ENCODE results near the gene TMEM59L.

The TMEM59L gene

DNA sequence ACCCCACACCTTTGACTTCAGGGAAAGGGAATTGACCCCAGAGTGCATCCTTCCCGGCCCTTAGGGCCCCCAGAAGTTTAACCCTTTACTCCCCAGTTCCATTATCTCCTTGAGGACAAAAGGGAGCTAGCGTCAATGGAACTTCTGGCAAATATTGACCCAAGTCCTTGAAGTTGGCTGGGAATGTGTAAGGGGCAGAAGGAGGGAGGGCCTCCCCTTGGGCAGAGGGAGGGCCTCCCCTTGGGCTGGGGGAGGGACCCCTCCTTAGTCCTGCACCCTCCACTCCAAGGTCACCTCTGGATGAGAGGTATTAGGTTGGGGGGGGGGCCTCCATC is 3.0 kb upstream of the TMEM59L start:
- DNase-seq = no peak

DNA sequence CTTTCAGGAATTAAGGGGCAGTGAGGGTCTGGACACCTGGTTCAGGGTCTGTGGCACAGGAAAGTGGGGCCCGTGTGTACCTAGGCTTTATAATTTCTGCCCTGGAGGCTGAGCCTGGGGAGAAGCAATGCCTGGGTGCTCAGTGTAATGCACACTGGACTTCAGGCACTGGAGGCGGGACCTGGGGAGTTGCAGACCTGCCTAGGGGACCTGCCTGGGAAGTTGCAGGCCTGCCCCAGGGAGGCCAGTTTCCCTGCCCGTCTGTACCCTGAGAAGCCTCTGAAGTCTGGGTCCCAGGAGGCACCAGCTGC is 2.5 kb upstream of the TMEM59L start:
- DNase-seq = no peak

DNA sequence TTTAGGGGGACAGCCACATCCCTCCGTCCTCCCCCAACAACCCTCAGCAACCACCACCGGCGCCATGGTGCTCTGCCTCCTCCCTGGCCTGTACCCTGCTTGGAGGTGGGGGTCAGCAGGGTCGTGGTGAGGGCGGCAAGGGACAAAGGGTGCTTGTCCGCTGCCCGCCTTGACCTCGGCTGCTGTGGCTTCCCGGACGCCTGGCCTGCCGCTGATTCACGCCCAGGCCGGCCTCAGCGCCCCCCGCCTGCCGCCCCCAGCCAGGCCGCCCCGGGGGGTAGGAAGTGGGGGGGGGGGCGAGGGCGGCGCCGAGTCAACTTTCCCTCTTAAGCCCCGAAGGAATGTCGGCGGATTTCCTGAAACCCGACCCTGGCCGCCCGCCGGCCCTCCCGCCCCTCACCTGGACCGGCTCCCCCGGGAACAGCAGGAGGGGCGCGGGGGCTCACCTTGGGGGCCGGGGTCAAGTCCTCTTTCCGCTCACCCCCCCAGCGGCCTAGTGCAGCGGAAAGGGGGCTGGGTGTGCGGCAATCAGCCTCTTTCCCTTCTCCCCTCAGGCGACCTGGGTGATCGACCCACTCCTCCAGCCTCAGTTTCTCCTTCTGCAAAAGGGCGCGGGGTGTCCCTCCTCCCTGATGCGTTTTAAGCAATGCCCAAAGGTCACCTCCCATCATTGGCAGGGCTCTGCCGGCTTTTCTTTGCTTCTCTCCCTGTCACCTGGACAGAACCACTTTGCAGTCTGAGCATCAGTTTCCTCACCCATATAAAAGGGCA is 1.9 kb upstream of the TMEM59L start:
- no peak for DNase-seq

- DNase-seq = peak; percentile 29
Measured at GRCh38 chr19:18611327-18612050, 1.2 kb upstream of the TMEM59L start.

GRCh38 chr19:18612051-18612771 is 459 bp upstream of the TMEM59L start:
- no peak for DNase-seq

GRCh38 chr19:18613589-18614234 is 1.0 kb downstream of the TMEM59L start:
- DNase-seq = no peak

GRCh38 chr19:18616023-18616422 is 3.4 kb downstream of the TMEM59L start:
- no peak for DNase-seq

DNA sequence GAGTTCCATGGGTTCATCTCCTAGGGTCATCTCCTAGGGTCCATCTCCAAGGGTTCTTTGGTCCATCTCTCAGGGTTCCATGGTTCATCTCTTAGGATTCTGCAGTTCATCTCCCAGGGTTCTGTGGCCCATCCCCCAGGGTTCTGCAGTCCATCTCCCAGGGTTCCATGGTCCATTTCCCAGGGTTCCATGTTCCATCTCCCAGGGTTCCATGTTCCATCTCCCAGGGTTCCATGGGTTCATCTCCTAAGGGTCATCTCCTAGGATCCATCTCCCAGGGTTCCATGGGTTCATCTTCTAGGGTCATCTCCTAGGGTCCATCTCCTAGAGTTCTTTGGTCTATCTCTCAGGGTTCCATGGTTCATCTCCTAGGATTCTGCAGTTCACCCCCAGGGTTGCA is 4.9 kb downstream of the TMEM59L start:
- no peak for DNase-seq

- no peak for DNase-seq
Measured at GRCh38 chr19:18618236-18618635, 5.6 kb downstream of the TMEM59L start.

GRCh38 chr19:18620311-18620710 is 7.6 kb downstream of the TMEM59L start:
- no peak for DNase-seq

DNA sequence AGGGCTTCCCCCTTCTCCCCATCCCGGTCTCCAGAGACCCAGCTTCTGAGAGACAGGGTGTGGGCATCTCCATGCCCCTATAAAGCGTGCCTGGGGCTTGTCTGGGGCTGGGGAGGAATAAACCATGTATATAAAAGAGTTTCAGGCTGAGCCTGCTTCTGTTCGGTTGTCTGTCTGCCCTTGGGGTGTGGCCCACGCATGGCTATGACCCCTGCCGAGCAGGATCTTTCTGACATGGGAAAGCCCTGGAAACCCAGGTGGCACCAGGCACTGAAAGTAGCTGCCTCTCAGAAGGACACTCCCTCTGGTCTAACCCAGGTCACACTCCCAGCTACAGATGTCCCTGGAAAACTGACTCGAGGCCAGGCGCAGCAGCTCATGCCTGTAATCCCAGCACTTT is 8.2 kb downstream of the TMEM59L start:
- no peak for DNase-seq

GRCh38 chr19:18626906-18627305 is 14.2 kb downstream of the TMEM59L start:
- no peak for DNase-seq

- no peak for DNase-seq
Measured at GRCh38 chr19:18629166-18630088, 16.8 kb downstream of the TMEM59L start.

DNA sequence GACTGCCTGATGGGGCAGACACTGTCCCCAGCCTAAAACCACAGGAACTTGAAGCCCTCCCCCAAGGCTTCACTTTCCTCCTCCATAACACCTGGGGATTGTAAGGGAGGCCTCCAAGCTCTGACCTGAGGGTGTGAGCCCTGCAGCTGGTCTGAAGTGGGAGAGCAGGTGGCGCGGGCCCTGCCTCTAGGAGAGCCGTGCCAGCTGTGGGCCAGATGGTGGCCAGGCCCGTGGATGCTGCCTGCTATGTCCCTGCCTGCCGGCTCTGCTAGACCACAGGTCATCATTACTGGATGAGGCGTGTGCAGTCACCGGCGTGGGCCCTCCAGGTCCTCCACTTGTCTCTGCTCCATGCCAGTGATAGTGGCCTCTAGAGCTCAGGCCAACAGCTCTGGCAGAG is 20.7 kb downstream of the TMEM59L start:
- peak; percentile 57 for DNase-seq

- DNase-seq = no peak
Measured at GRCh38 chr19:18634612-18635297, 22.1 kb downstream of the TMEM59L start.

- DNase-seq = no peak
Measured at GRCh38 chr19:18635831-18636182, 23.1 kb downstream of the TMEM59L start.

- peak; percentile 97 for DNase-seq
Measured at GRCh38 chr19:18636183-18636968, 23.7 kb downstream of the TMEM59L start.

DNA sequence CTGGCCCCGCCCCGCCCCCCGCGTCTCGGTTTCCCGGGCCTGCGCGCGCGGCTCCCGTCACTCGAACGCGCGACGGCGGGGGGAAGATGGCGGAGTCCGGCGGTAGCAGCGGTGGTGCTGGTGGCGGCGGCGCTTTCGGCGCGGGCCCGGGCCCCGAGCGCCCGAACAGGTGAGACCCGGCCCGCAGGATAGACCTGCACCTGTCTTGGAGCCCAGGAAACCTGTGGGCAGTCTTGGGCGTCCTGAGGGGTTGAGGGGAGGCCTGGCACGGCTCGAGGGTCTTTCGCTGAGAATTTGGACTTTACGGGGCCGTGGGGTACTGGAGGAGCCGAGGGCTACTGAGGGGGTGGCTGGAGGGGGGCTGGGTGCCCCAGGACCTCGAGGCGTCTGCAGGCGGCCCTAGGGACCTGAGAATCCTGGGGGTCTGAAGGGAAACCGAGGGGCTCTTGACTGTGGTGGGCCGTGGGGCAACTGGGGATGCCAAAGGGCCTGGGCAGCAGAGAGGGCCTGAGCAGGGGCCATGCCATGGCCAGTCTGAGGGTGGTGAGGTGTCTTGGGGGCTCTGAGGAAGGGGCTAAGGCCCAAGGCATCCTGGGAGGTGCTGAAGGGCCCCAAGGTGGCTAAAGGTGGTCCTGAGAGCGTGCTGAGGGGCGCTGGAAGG is 24.4 kb downstream of the TMEM59L start, which contains the start of gene KLHL26:
Gene KLHL26, plus strand, starts transcription at position 60 of the 661 bp plus-strand sequence. Its CDS starts 27 bp downstream, at position 87.
- no peak for DNase-seq

- DNase-seq = no peak
Measured at GRCh38 chr19:18637673-18638630, 25.3 kb downstream of the TMEM59L start.

Measured in NCI-H1105 (cell line).